B cell (primary cell): Measurements from ENCODE around the gene DCAF4. TPM values are rescaled to one million over a fixed set of nuclear protein-coding genes. Genes with fewer than 3 reads are reported as not detected.

Experiments
- ATAC-seq: fragments of 200-7000 bp; cut with Tn5 transposase; one replicate; pipeline ENCODE4 v1.10.0; 2021; ENCODE audit warnings: low read depth, mild to moderate bottlenecking, moderate number of reproducible peaks, moderate library complexity
- CTCF ChIA-PET: fragments of 350-600 bp; sonication (Branson Sonifier 250); formaldehyde crosslinking; loops from one replicate; lab custom pipeline; 2021; ENCODE audit warnings: antibody characterized with exemption, inconsistent platforms; lab: Charles Lee
- POLR2A ChIA-PET: fragments of 350-600 bp; sonication (Branson Sonifier 250); formaldehyde crosslinking; loops from one replicate; lab custom pipeline; 2021; ENCODE audit warnings: antibody characterized with exemption; lab: Charles Lee
- DNase-seq: peaks from one replicate; pipeline ENCODE4 v3.0.0; 2013
- H2AFZ ChIP-seq: 2 replicates; pipeline ENCODE4 v1.6.1; 2012; ENCODE audit warnings: mild to moderate bottlenecking, low read depth, low read length; ENCODE audit not compliant: insufficient read depth, poor library complexity, severe bottlenecking
- H3K27ac ChIP-seq, 2 donors: 1 replicate in 1 of 2; 2 replicates in 1 of 2; pipeline ENCODE4 v1.5.1; 2012 to 2013; ENCODE audit warnings: low read length in 2 of 2, mild to moderate bottlenecking in 2 of 2, moderate library complexity in 1 of 2
- H3K27me3 ChIP-seq, 4 experiments: fragments of 200-600 bp in 1 of 4; sonication (generic) in 1 of 4; replicated peaks in 1 of 4; 1 replicate in 2 of 4; 2 replicates in 2 of 4; pipeline versions ENCODE4 v1.6.1 to v1.7.0; 2013 to 2016; ENCODE audit warnings: low read length in 3 of 4, mild to moderate bottlenecking in 2 of 4, mixed read lengths in 1 of 4, moderate library complexity in 1 of 4; ENCODE audit not compliant: insufficient read depth in 4 of 4, control insufficient read depth in 3 of 4; ENCODE audit errors: control extremely low read depth in 1 of 4
- H3K36me3 ChIP-seq, 2 experiments: replicated peaks in 1 of 2; 1 replicate in 1 of 2; 2 replicates in 1 of 2; pipeline versions ENCODE4 v1.6.1 to v1.7.1; 2013; ENCODE audit warnings: low read length in 1 of 2; ENCODE audit not compliant: insufficient read depth in 2 of 2, control insufficient read depth in 1 of 2; ENCODE audit errors: control extremely low read depth in 1 of 2, extremely low read depth in 1 of 2
- H3K4me1 ChIP-seq, 2 donors: fragments of 200-600 bp in 1 of 2; sonication (generic) in 1 of 2; 1 replicate in 1 of 2; 2 replicates in 1 of 2; pipeline versions ENCODE4 v1.5.1 to v1.6.1; 2013 to 2017; ENCODE audit warnings: low read length in 2 of 2; ENCODE audit not compliant: control insufficient read depth in 2 of 2, insufficient read depth in 2 of 2
- H3K4me2 ChIP-seq: replicated peaks from 2 replicates; pipeline ENCODE3; 2012; ENCODE audit warnings: mild to moderate bottlenecking, low read depth, low read length; ENCODE audit not compliant: poor library complexity, severe bottlenecking
- H3K4me3 ChIP-seq, 5 experiments: fragments of 200-600 bp in 1 of 5; sonication (generic) in 1 of 5; 1 replicate in 3 of 5; 2 replicates in 2 of 5; pipeline versions ENCODE4 v1.5.1 to v1.7.0; 2011 to 2016; ENCODE audit warnings: low read length in 4 of 5, mild to moderate bottlenecking in 4 of 5, low read depth in 2 of 5, control low read depth in 1 of 5, moderate library complexity in 1 of 5; ENCODE audit not compliant: insufficient read depth in 1 of 5; ENCODE audit errors: control extremely low read depth in 1 of 5, extremely low read depth in 1 of 5
- H3K79me2 ChIP-seq: fragments of 200-600 bp; sonication (generic); one replicate; pipeline ENCODE4 v1.6.0; 2016; ENCODE audit warnings: low read length; ENCODE audit not compliant: control insufficient read depth, insufficient read depth
- H3K9ac ChIP-seq: fragments of 200-600 bp; sonication (generic); 2 replicates; pipeline ENCODE4 v1.6.1; 2017; ENCODE audit warnings: mild to moderate bottlenecking, low read length, moderate library complexity
- H3K9me3 ChIP-seq, 3 donors: one replicate each; pipeline versions ENCODE4 v1.6.1 to v1.7.1; 2013; ENCODE audit warnings: low read length in 2 of 3; ENCODE audit not compliant: control insufficient read depth in 2 of 3, insufficient read depth in 1 of 3; ENCODE audit errors: control extremely low read depth in 1 of 3
- H4K20me1 ChIP-seq: 2 replicates; pipeline ENCODE4 v1.6.0; 2012; ENCODE audit warnings: mild to moderate bottlenecking, low read length; ENCODE audit not compliant: insufficient read depth, control insufficient read depth, poor library complexity, severe bottlenecking
- H3K27ac Mint-ChIP-seq: one replicate; pipeline ENCODE4 v1.8.0; 2021; ENCODE audit warnings: mixed read lengths
- H3K27me3 Mint-ChIP-seq: one replicate; pipeline ENCODE4 v1.8.0; 2021; ENCODE audit warnings: mixed read lengths
- H3K4me1 Mint-ChIP-seq: one replicate; pipeline ENCODE4 v1.8.0; 2021; ENCODE audit warnings: mixed read lengths
- H3K4me3 Mint-ChIP-seq: one replicate; pipeline ENCODE4 v1.8.0; 2021; ENCODE audit warnings: mixed read lengths
- H3K9me3 Mint-ChIP-seq: one replicate; pipeline ENCODE4 v1.8.0; 2022; ENCODE audit warnings: mixed read lengths; ENCODE audit not compliant: insufficient read depth
- EZH2 ChIP-seq: IDR thresholded peaks from 2 replicates; pipeline ENCODE4 v1.6.1; 2012; ENCODE audit warnings: borderline replicate concordance, low read depth, mild to moderate bottlenecking, moderate library complexity, low read length; ENCODE audit not compliant: insufficient read depth, poor library complexity, severe bottlenecking
- WGBS: methylation state at CpG from one replicate; pipeline ENCODE4 v1.1.5; 2013; ENCODE audit warnings: missing lambda C conversion rate; ENCODE audit not compliant: insufficient coverage; 5-methylcytosine and 5-hydroxymethylcytosine counted together
- intact Hi-C: fragments of 100-400 bp; cut with micrococcal nuclease; formaldehyde crosslinking; loops from one replicate; pipeline ENCODE4 v1.10.0; 2022
- polyA plus RNA-seq: library from polyadenylated mRNA; depleted of rRNA; stranded (reverse); fragments of >200 nt; gene quantifications from 2 replicates; pipeline ENCODE4 v1.2.3, GENCODE V29; 2012
- total RNA-seq, 2 donors: library from RNA; stranded (reverse); fragments of 120-200 nt in 1 of 2; gene quantifications; 1 replicate in 1 of 2; 2 replicates in 1 of 2; pipeline versions ENCODE4 v1.2.3 to v1.2.4, GENCODE V29; 2013 to 2022
- TF ChIP-seq, protein P1 (sequence below): fragments of 200-600 bp; IDR thresholded peaks from one replicate; pipeline ENCODE4 v1.8.0; 2022; ENCODE audit warnings: antibody characterized with exemption, mild to moderate bottlenecking

Gene DCAF4
- total and polyA plus RNA-seq, 2 donors (not counting 1 experiment from before 2014, with no cell fraction given) = 35.3 to 54.6 TPM

DNA sequence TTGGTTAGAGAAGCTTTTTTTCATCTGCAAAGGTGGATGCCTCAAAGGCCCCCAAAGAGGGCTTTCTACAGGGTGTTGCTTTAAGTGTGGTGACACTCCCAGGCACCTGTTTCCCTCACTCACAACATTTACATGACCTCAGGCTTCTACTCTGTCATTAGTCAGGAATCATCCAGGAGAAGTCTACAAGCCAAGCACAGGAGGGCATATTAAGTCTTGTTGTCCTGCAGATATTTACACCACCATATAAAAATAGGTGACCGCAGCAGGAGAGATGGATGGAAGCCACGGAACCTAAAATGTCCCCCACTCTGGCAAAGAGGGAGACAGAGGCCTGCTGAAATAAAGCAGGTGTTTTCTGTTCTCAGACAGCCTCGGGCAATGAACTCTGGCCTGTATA is 24.9 kb upstream of the DCAF4 start:
- H3K4me2 ChIP-seq = no peak overlapping the region
- no peak overlapping the region for H2AFZ ChIP-seq
- H3K4me1 ChIP-seq = peaks cover 7 to 9% of the 10 kb centered on the region in 2 donors
- WGBS = 100% methylated on average over 2 of the region's 3 CpGs
- intact Hi-C loops = no loop called here
- Mint-ChIP-seq H3K27ac (no peak overlapping the region), H3K27me3 (no peaks in the 10 kb centered on the region), H3K4me3 (no peak overlapping the region), H3K9me3 (no peaks in the 10 kb centered on the region), H3K4me1 (peaks cover 10% of the 10 kb centered on the region)
- no peaks in the 10 kb centered on the region for H3K36me3 ChIP-seq
- ATAC-seq (no peak), DNase-seq (no peak)
- ChIA-PET CTCF (interaction anchor here (5.9 kb wide), 1 partner anchor 384 kb away, joined by 364 read pairs; no protein-coding TSS in a partner anchor), POLR2A (no interaction called here)
- TF ChIP-seq, protein P1, sequence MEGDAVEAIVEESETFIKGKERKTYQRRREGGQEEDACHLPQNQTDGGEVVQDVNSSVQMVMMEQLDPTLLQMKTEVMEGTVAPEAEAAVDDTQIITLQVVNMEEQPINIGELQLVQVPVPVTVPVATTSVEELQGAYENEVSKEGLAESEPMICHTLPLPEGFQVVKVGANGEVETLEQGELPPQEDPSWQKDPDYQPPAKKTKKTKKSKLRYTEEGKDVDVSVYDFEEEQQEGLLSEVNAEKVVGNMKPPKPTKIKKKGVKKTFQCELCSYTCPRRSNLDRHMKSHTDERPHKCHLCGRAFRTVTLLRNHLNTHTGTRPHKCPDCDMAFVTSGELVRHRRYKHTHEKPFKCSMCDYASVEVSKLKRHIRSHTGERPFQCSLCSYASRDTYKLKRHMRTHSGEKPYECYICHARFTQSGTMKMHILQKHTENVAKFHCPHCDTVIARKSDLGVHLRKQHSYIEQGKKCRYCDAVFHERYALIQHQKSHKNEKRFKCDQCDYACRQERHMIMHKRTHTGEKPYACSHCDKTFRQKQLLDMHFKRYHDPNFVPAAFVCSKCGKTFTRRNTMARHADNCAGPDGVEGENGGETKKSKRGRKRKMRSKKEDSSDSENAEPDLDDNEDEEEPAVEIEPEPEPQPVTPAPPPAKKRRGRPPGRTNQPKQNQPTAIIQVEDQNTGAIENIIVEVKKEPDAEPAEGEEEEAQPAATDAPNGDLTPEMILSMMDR = no peak
- TF ChIP-seq EZH2 = no peak
- H3K27me3 ChIP-seq = peaks cover 0 to 9% (median under 1%) of the 10 kb centered on the region in 4 experiments
- no peaks in the 10 kb centered on the region for H3K9me3 ChIP-seq
- no peak overlapping the region for H3K4me3 ChIP-seq
- no peak overlapping the region for H3K27ac ChIP-seq
- no peaks in the 10 kb centered on the region for H3K79me2 ChIP-seq
- H3K9ac ChIP-seq = no peak overlapping the region
- H4K20me1 ChIP-seq = no peaks in the 10 kb centered on the region

DNA sequence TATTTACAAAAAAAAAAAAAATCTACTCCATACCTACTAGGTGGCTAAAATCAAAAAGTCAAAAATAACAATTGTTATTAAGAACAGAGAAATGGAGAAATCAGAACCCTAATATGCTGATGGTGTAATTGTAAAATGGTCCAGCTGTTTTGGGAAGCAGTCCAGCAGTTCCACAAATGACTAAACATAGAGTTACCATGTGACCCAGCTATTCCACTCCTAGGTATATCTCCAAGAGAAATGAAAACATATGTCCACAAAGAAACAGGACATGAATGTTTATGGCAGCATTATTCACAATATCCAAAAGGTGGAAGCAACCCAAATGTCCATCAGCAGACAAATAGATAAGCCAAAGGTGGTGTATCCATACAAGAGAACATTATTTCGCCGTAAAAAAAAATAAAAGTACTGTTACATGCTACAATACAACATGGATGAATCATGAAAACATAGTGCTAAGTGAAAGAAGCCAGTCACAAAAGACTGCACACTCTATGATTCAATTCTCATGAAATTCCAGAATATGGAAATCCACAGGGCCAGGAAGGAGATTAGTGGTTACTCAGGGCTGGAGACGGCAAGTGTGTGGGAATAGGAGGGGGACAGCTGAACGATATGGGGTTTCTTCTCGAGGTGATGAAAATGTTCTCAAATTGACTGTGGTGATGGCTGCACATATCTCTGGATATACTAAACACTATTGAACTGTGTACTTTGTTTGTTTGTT is 23.3 kb upstream of the DCAF4 start:
- Mint-ChIP-seq H3K27me3 (no peaks in the 10 kb centered on the region), H3K4me1 (peaks cover 13% of the 10 kb centered on the region), H3K27ac (no peak overlapping the region), H3K4me3 (no peak overlapping the region), H3K9me3 (no peaks in the 10 kb centered on the region)
- Histone ChIP-seq H3K4me3 (no peak overlapping the region), H3K79me2 (no peaks in the 10 kb centered on the region), H3K27me3 (peaks cover 0 to 1% (median 0%) of the 10 kb centered on the region in 4 experiments), H3K9me3 (no peaks in the 10 kb centered on the region), H4K20me1 (no peaks in the 10 kb centered on the region), H3K27ac (no peak overlapping the region), H3K9ac (no peak overlapping the region), H2AFZ (no peak overlapping the region), H3K36me3 (no peaks in the 10 kb centered on the region), H3K4me1 (peaks cover 7 to 20% of the 10 kb centered on the region in 2 donors), H3K4me2 (no peak overlapping the region)
- intact Hi-C loops = no loop called here
- ChIA-PET CTCF (interaction anchor here (0.7 to 5.9 kb wide), 19 partner anchors 10 to 880 kb away, joined by 3 to 364 read pairs (median 4); partner anchors contain the start of genes DCAF4 and DPF3), POLR2A (interaction anchor here (1.1 kb wide), 1 partner anchor 384 kb away, joined by 3 read pairs; no protein-coding TSS in a partner anchor)
- 100% methylated on average over 2 of the region's 5 CpGs for WGBS
- TF ChIP-seq EZH2 = no peak
- TF ChIP-seq, protein P1 = no peak
- ATAC-seq = no peak
- DNase-seq = no peak
